Heart right ventricle (tissue), 16 donors: ENCODE data around the gene FAM47C. TPM values are rescaled to one million over a fixed set of nuclear protein-coding genes. Genes with fewer than 3 reads are reported as not detected.
"Not testable (repeated sequence)": the region's sequence is repeated elsewhere in the genome, so short reads cannot be mapped to it uniquely, and the experiment has no call there.

ENCODE experiments used
- ATAC-seq, 8 donors: fragments of 200-7000 bp; cut with Tn5 transposase; one replicate each; pipeline ENCODE4 v1.9.1; 2020; ENCODE audit warnings: mild to moderate bottlenecking in 8 of 8, moderate library complexity in 8 of 8, moderate number of reproducible peaks in 1 of 8
- DNase-seq, 2 donors: peaks; one replicate each; pipeline ENCODE4 v3.0.0-alpha.2; 2020
- H3K27ac ChIP-seq, 10 donors: fragments of 200-600 bp; sonication (generic) in 2 of 10; one replicate each; pipeline versions ENCODE4 v1.5.0 to v1.8.0; 2020 to 2022; ENCODE audit warnings: mild to moderate bottlenecking in 3 of 10
- H3K27me3 ChIP-seq, 7 donors: fragments of 200-600 bp; one replicate each; pipeline ENCODE4 v1.8.0; 2021 to 2022; ENCODE audit warnings: mild to moderate bottlenecking in 2 of 7
- H3K36me3 ChIP-seq, 9 donors: fragments of 200-600 bp; sonication (generic) in 1 of 9; one replicate each; pipeline versions ENCODE4 v1.5.0 to v1.8.0; 2020 to 2022; ENCODE audit warnings: mild to moderate bottlenecking in 2 of 9
- H3K4me1 ChIP-seq, 9 donors: fragments of 200-600 bp; sonication (generic) in 1 of 9; one replicate each; pipeline versions ENCODE4 v1.5.0 to v1.8.0; 2020 to 2022; ENCODE audit warnings: mild to moderate bottlenecking in 4 of 9
- H3K4me3 ChIP-seq, 10 donors: fragments of 200-600 bp; sonication (generic) in 2 of 10; one replicate each; pipeline versions ENCODE4 v1.5.0 to v1.8.0; 2020 to 2022; ENCODE audit warnings: mild to moderate bottlenecking in 7 of 10, moderate library complexity in 2 of 10
- H3K9me3 ChIP-seq, 11 donors: fragments of 200-600 bp in 10 of 11; sonication (generic) in 2 of 11; one replicate each; pipeline versions ENCODE4 v1.5.0 to v1.8.0; 2013 to 2022; ENCODE audit warnings: mild to moderate bottlenecking in 2 of 11, control low read depth in 1 of 11, moderate library complexity in 1 of 11
- CTCF ChIP-seq, 9 donors: fragments of 200-600 bp; sonication (generic) in 2 of 9; IDR thresholded peaks; one replicate each; pipeline versions ENCODE4 v1.5.0 to v1.8.0; 2021 to 2022; ENCODE audit warnings: antibody characterized with exemption in 9 of 9, mild to moderate bottlenecking in 5 of 9, moderate library complexity in 1 of 9
- WGBS, 2 donors: extraction: QIAGEN DNeasy Blood & Tissue Kit; methylation state at CpG; one replicate each; pipeline ENCODE4 v1.1.7; 2013; ENCODE audit warnings: inconsistent platforms in 1 of 2; 5-methylcytosine and 5-hydroxymethylcytosine counted together
- intact Hi-C, 10 donors: fragments of 100-400 bp; cut with DNase I; formaldehyde crosslinking; loops; one replicate each; pipeline versions ENCODE4 v1.11.1 to v1.14.2; 2022
- polyA plus RNA-seq, 2 donors: library from polyadenylated mRNA; stranded (reverse); fragments of 200-250 nt; gene quantifications; one replicate each; pipeline ENCODE4 v1.2.3, GENCODE V29; 2013
- total RNA-seq, 10 donors: library from RNA; stranded (reverse); fragmentation: NEBNext Ultra II Directional in 3 of 10; extraction: Animal tissue kit (Norgen Biotek cat#: 25700) in 3 of 10; gene quantifications; one replicate each; pipeline versions ENCODE4 v1.2.1 to v1.2.4, GENCODE V29; 2021 to 2023
- donor health status: Arrhythmogenic right ventricular cardiomyopathy.
- donor health status: ischemic (EF 13 %, LVEDD 7.1; RV severe dilation, severe dysfunction).
- donor health status: healthy with polysubstance abuse.
- donor health status: DM: no; HTN: yes; CAD: no.
- donor health status: DM: no; HTN: no; CAD: no.
- donor health status: ischemic (EF 25% LVEDD 6.9; RV normal size, moderate dysfunction).
- donor health status: ischemic (EF 25% LVEDD 5.7; RV mildly dilated, moderate dysfunction).
- donor health status: healthy.
- donor health status: DM: yes; HTN: yes; CAD: no.
- donor health status: Ischemic cardiomyopathy.
- donor health status: ischemic (EF 35%, LVEDD 5.7; RV mildly dilated, moderate dysfunction).
- donor health status: nonischemic (EF 11% LVEDD 7.7; RV severe dilation, severe dysfunction).
- donor health status: DM: yes; HTN: yes; CAD: no.
- donor health status: PGD.
- donor health status: ischemic (EF 29% LVEDD 5.4; RV normal size, mild dysfunction).
- donor health status: nonischemic (EF 23%, LVEDD 6.1; RV moderate dilation, normal function).

The FAM47C gene
- total and polyA plus RNA-seq, 12 donors, result not detected

DNA sequence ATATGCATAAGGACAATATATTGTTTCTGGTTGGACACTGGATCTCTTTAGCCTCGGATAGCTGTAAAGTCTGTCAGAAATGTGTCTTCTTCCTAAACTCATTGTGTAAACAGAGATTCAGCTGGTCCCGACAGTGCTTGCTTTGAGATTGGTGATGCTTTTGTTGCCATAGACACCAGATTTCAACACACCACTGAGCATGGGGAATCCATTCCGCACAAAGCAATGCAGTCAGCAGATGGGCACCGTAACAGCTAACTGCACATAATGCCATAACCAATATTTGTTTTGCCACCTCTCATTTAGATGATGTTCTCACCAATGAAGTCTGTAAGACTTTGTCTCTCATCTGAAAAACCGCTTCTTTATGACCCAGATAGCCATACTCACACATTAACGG lies 33.3 kb upstream of the FAM47C start:
- no peaks in the 10 kb centered on the region for H3K36me3 ChIP-seq
- no peaks in the 10 kb centered on the region for H3K4me1 ChIP-seq
- DNase-seq, result no peak
- H3K27ac ChIP-seq, result no peak overlapping the region
- WGBS, 2 donors, result 86% methylated on average over 6 of the region's 6 CpGs
- no peaks in the 10 kb centered on the region for H3K9me3 ChIP-seq
- H3K4me3 ChIP-seq, result no peak overlapping the region
- ATAC-seq, result no peak
- intact Hi-C loops, result no loop called here
- peaks cover 0 to 12% (median 0%) of the 10 kb centered on the region in 7 donors for H3K27me3 ChIP-seq
- no peak for TF ChIP-seq CTCF (IDR thresholded peaks at IDR 0.05)

- DNase-seq (no peak), ATAC-seq (no peak)
- no peak for TF ChIP-seq CTCF (IDR thresholded peaks at IDR 0.05)
- intact Hi-C loops, result no loop called here
- 72 to 88% methylated on average over 2 of the region's 2 CpGs for WGBS, 2 donors
- no peaks in the 10 kb centered on the region for H3K4me1 ChIP-seq
- peaks cover 0 to 2% (median 0%) of the 10 kb centered on the region in 7 donors for H3K27me3 ChIP-seq
- H3K27ac ChIP-seq, result no peak overlapping the region
- no peaks in the 10 kb centered on the region for H3K9me3 ChIP-seq
- no peak overlapping the region for H3K4me3 ChIP-seq
- H3K36me3 ChIP-seq, result no peaks in the 10 kb centered on the region
Measured at GRCh38 chrX:36978886-36979285, 29.3 kb upstream of the FAM47C start.

DNA sequence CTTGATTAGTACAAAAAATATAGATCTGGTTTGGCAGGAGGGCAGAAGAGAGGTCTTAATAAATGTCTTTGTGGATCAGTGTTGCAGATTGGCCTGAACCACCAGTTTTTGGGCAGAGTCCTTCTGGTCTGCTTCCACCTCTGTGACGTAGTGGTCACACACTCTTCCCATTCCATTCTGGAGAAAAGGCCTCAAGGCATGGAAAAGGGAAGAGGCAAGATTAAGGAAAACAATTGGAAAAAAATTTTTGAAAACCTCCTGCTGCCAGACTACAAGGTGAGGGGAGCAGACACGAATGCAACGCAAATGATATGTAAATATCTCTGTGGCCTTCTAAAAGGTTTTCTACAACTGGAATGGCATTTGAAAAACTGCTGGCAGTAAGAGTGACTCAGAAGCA lies 24.3 kb upstream of the FAM47C start:
- 63 to 65% methylated on average over 3 of the region's 3 CpGs for WGBS, 2 donors
- ATAC-seq (no peak), DNase-seq (no peak)
- no peaks in the 10 kb centered on the region for H3K9me3 ChIP-seq
- no peak overlapping the region for H3K4me3 ChIP-seq
- H3K27ac ChIP-seq, result no peak overlapping the region
- no peak for TF ChIP-seq CTCF (IDR thresholded peaks at IDR 0.05)
- intact Hi-C loops, result no loop called here
- no peaks in the 10 kb centered on the region for H3K36me3 ChIP-seq
- peaks cover 0 to 24% (median 0%) of the 10 kb centered on the region in 7 donors for H3K27me3 ChIP-seq
- H3K4me1 ChIP-seq, result no peaks in the 10 kb centered on the region

GRCh38 chrX:36985416-36986209 lies 22.6 kb upstream of the FAM47C start:
- intact Hi-C loops, H3K27ac ChIP-seq, H3K4me3 ChIP-seq, H3K9me3 ChIP-seq, H3K36me3 ChIP-seq, H3K4me1 ChIP-seq, DNase-seq: not testable (repeated sequence)
- peaks cover 0 to 24% (median 0%) of the 10 kb centered on the region in 7 donors for H3K27me3 ChIP-seq
- peak in 1 of 8 donors; percentile 53 for ATAC-seq
- WGBS, 2 donors, result 1% methylated on average over 31 to 71 of the region's 89 CpGs

DNA sequence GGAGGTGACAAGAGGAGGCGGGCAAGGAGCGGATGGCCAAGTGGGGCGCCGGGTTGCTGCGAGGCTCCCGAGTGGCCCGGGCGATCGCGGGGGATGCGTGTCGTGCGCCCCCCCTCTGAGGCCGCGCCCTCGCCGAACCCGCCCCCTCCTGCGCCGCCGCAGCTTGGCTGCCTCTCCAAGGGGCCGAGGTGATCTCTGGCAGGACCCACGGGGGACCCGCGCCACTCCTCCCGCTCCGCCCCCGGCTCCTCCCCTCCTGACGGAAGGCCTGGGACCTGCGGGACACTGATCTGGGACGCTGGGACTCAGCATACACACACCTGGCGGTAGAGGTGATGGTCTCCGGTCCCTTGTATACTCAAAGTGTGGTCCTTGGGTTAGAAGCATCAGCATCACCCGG lies 21.9 kb upstream of the FAM47C start:
- Histone ChIP-seq H3K4me1 (no peaks in the 10 kb centered on the region), H3K36me3 (no peaks in the 10 kb centered on the region), H3K27me3 (peaks cover 0 to 24% (median 0%) of the 10 kb centered on the region in 7 donors), H3K4me3 (no peak overlapping the region), H3K27ac (no peak overlapping the region), H3K9me3 (no peaks in the 10 kb centered on the region)
- no peak for DNase-seq
- no peak for TF ChIP-seq CTCF (IDR thresholded peaks at IDR 0.05)
- 2 to 4% methylated on average over 21 to 29 of the region's 34 CpGs for WGBS, 2 donors
- no peak for ATAC-seq
- intact Hi-C loops, result no loop called here

- H3K27ac ChIP-seq, H3K4me1 ChIP-seq, DNase-seq, H3K4me3 ChIP-seq, ATAC-seq, H3K36me3 ChIP-seq, intact Hi-C loops, H3K9me3 ChIP-seq: not testable (repeated sequence)
- H3K27me3 ChIP-seq, result peaks cover 0 to 24% (median 0%) of the 10 kb centered on the region in 7 donors
- no CpG with 5 or more reads among the region's 1 CpG for WGBS, 2 donors
Measured at GRCh38 chrX:36987212-36987611, 21.0 kb upstream of the FAM47C start.
